A673 (cell line): ENCODE measurements around the gene UBE2J1. TPM values are rescaled to one million over a fixed set of nuclear protein-coding genes. Genes with fewer than 3 reads are reported as not detected.

Experiments
- BruUV-seq: library from RNA; stranded (reverse); fragments of 400-500 nt; replicated peaks from 2 replicates; lab custom pipeline; 2021; lab: Mats Ljungman, UMichigan
- CTCF ChIA-PET: fragments of 300-600 bp; sonication (Branson Sonifier 250); formaldehyde crosslinking; loops from one replicate; lab custom pipeline; 2022; ENCODE audit warnings: antibody characterized with exemption; lab: Charles Lee
- POLR2A ChIA-PET: fragments of 300-600 bp; sonication (Branson Sonifier 250); formaldehyde crosslinking; loops from one replicate; lab custom pipeline; 2022; ENCODE audit warnings: antibody characterized with exemption; ENCODE audit not compliant: low non-redundant PET; lab: Charles Lee
- DNase-seq: peaks from one replicate; pipeline ENCODE4 v3.0.0-alpha.2; 2015; ENCODE audit warnings: low spot score
- H3K27ac ChIP-seq: fragments of 200-600 bp; sonication (generic); 2 replicates; pipeline ENCODE4 v1.5.1; 2016; ENCODE audit warnings: mixed run types, low read depth, mild to moderate bottlenecking, mixed read lengths, antibody characterized with exemption, low read length; ENCODE audit not compliant: poor library complexity, severe bottlenecking
- H3K27me3 ChIP-seq: fragments of 200-600 bp; sonication (generic); replicated peaks from 2 replicates; pipeline ENCODE4 v1.6.1; 2017; ENCODE audit warnings: mixed run types, low read depth, mild to moderate bottlenecking, mixed read lengths, antibody characterized with exemption, low read length; ENCODE audit not compliant: insufficient read depth, poor library complexity
- H3K36me3 ChIP-seq: fragments of 200-600 bp; sonication (generic); 2 replicates; pipeline ENCODE4 v1.6.1; 2016; ENCODE audit warnings: mixed run types, mild to moderate bottlenecking, mixed read lengths, antibody characterized with exemption, low read length; ENCODE audit not compliant: insufficient read depth, poor library complexity, severe bottlenecking
- H3K4me1 ChIP-seq: fragments of 200-600 bp; sonication (generic); 2 replicates; pipeline ENCODE4 v1.6.1; 2017; ENCODE audit warnings: mixed run types, mild to moderate bottlenecking, mixed read lengths, antibody characterized with exemption, low read length; ENCODE audit not compliant: insufficient read depth, poor library complexity, severe bottlenecking
- H3K4me3 ChIP-seq: fragments of 200-600 bp; sonication (generic); 2 replicates; pipeline ENCODE4 v1.5.1; 2016; ENCODE audit warnings: low read depth, mixed run types, mild to moderate bottlenecking, mixed read lengths, low read length; ENCODE audit not compliant: poor library complexity, severe bottlenecking
- H3K9me3 ChIP-seq: fragments of 200-600 bp; sonication (generic); 2 replicates; pipeline ENCODE4 v1.6.1; 2016; ENCODE audit warnings: mixed run types, low read depth, mild to moderate bottlenecking, mixed read lengths, antibody characterized with exemption, low read length; ENCODE audit not compliant: poor library complexity, severe bottlenecking
- CTCF ChIP-seq: fragments of 300-800, 200-600 bp; sonication (generic); conservative IDR thresholded peaks from 2 replicates; pipeline ENCODE4 v1.5.1; 2017; ENCODE audit warnings: low read depth, mild to moderate bottlenecking, antibody characterized with exemption, low read length, moderate library complexity, mixed read lengths
- EZH2 ChIP-seq: fragments of 200-600 bp; sonication (generic); IDR thresholded peaks from 2 replicates; pipeline ENCODE4 v1.6.1; 2017; ENCODE audit warnings: borderline replicate concordance, low read depth, mild to moderate bottlenecking, mixed read lengths, antibody characterized with exemption, low read length; ENCODE audit not compliant: poor library complexity, severe bottlenecking
- intact Hi-C: fragments of 100-400 bp; cut with micrococcal nuclease; formaldehyde crosslinking; loops from one replicate; pipeline ENCODE4 v1.10.0; 2022; ENCODE audit not compliant: unreplicated experiment
- total RNA-seq: library from RNA; stranded (reverse); gene quantifications from 2 replicates; pipeline ENCODE4 v1.2.3, GENCODE V29; 2021

The UBE2J1 gene
- total RNA-seq, 1 experiment from 2014 or later: 36.1 TPM

- no TSS peak for BruUV-seq
- CTCF ChIA-PET: no interaction called here
Observed at GRCh38 chr6:89299466-89299850, 53.1 kb downstream of the UBE2J1 start.

GRCh38 chr6:89298680-89299465, 53.6 kb downstream of the UBE2J1 start:
- ChIA-PET POLR2A (no interaction called here), CTCF (no interaction called here)
- H3K9me3 ChIP-seq: no peaks in the 10 kb centered on the region
- peaks cover 26% of the 10 kb centered on the region for H3K4me1 ChIP-seq
- peak; percentile 56 for DNase-seq
- intact Hi-C loops: loop anchor here (5.0 kb wide), 1 partner anchor 53 kb away; the partner anchor contains the start of gene UBE2J1
- TF ChIP-seq CTCF (no peak), EZH2 (no peak)
- H3K27ac ChIP-seq: peak overlapping the region; percentile 74
- H3K36me3 ChIP-seq: no peaks in the 10 kb centered on the region
- H3K27me3 ChIP-seq: no peaks in the 10 kb centered on the region
- no peak overlapping the region for H3K4me3 ChIP-seq
- no TSS peak for BruUV-seq

More at GRCh38 chr6:89299466-89299850, 53.1 kb downstream of the UBE2J1 start:
- Histone ChIP-seq H3K4me3 (no peak overlapping the region), H3K4me1 (peaks cover 26% of the 10 kb centered on the region), H3K9me3 (no peaks in the 10 kb centered on the region), H3K36me3 (no peaks in the 10 kb centered on the region), H3K27me3 (no peaks in the 10 kb centered on the region), H3K27ac (peak overlapping the region; percentile 74)
- TF ChIP-seq EZH2 (no peak), CTCF (peak; percentile 47; the same call in 1 of the 2 replicates)
- intact Hi-C loops: loop anchor here (5.0 kb wide), 1 partner anchor 53 kb away; the partner anchor contains the start of gene UBE2J1
- DNase-seq: peak; percentile 55
- POLR2A ChIA-PET: no interaction called here

- H3K4me3 ChIP-seq: no peak overlapping the region
- no peaks in the 10 kb centered on the region for H3K9me3 ChIP-seq
- no TSS peak for BruUV-seq
- TF ChIP-seq EZH2 (no peak), CTCF (no peak)
- H3K27ac ChIP-seq: peak overlapping the region; percentile 74
- CTCF ChIA-PET: no interaction called here
- H3K27me3 ChIP-seq: no peaks in the 10 kb centered on the region
- POLR2A ChIA-PET: no interaction called here
- intact Hi-C loops: loop anchor here (5.0 kb wide), 1 partner anchor 54 kb away; the partner anchor contains the start of gene UBE2J1
- peaks cover 26% of the 10 kb centered on the region for H3K4me1 ChIP-seq
- no peaks in the 10 kb centered on the region for H3K36me3 ChIP-seq
- peak; percentile 91 for DNase-seq
Observed at GRCh38 chr6:89297695-89298351, 54.7 kb downstream of the UBE2J1 start.
